ENCODE results near the gene ALOX12B. TPM values are rescaled to one million over a fixed set of nuclear protein-coding genes. Genes with fewer than 3 reads are reported as not detected.

ALOX12B gene
- total and polyA plus RNA-seq, 2 of the 13 experiments (the other 11 are each of a cell fraction or from before 2014, with no cell fraction given) = 0.13 TPM; not detected in 1

- TF ChIP-seq HMGXB4 (CRISPR knock-in tag; IDR thresholded peaks at IDR 0.05; ENCODE audit: borderline replicate concordance in 1 of 2, low read depth in 1 of 2) (0 out of 4 replicates have a peak, but pooled peaks of 1 of the 2 experiments have one; percentile 53), HBP1 (CRISPR knock-in tag; IDR thresholded peaks at IDR 0.05; ENCODE audit: low read depth) (peak; percentile 95), PAF1 (CRISPR knock-in tag; IDR thresholded peaks at IDR 0.05) (0 out of 2 replicates have a peak, but pooled peaks have one; percentile 15), ZNF280D (CRISPR knock-in tag; IDR thresholded peaks at IDR 0.05) (0 out of 2 replicates have a peak, but pooled peaks have one; percentile 5), SALL1 (CRISPR knock-in tag; IDR thresholded peaks at IDR 0.05) (no peak), ZNF281 (CRISPR knock-in tag; IDR thresholded peaks at IDR 0.05; ENCODE audit: borderline replicate concordance) (no peak), CENPT (CRISPR knock-in tag; IDR thresholded peaks at IDR 0.05; ENCODE audit: low read depth) (no peak), ZSCAN5A (CRISPR knock-in tag; IDR thresholded peaks at IDR 0.05; ENCODE audit: borderline replicate concordance) (no peak), KDM5B (CRISPR knock-in tag; IDR thresholded peaks at IDR 0.05; ENCODE audit: borderline replicate concordance) (0 out of 2 replicates have a peak, but pooled peaks have one; percentile 17), MLXIP (CRISPR knock-in tag; IDR thresholded peaks at IDR 0.05; ENCODE audit: borderline replicate concordance) (no peak), ZNF136 (CRISPR knock-in tag; IDR thresholded peaks at IDR 0.05; ENCODE audit: low read depth) (peak; percentile 64; the same call in 1 of the 2 replicates), POLR2A (IDR thresholded peaks at IDR 0.05; ENCODE audit: insufficient read depth in 1 of 2, low read depth in 2 of 2, low read length in 2 of 2) (peak in 1 of 2 experiments; percentile 52; a peak in 2 of 4 replicates), SOX13 (IDR thresholded peaks at IDR 0.05) (no peak), SOX13 (CRISPR knock-in tag; conservative IDR thresholded peaks at IDR 0.05 in 1 of 2, IDR thresholded peaks at IDR 0.05 in 1 of 2) (no peak)
These were observed 29.8 kb downstream of the ALOX12B start (continued) for GRCh38 chr17:8057691-8058114.

All from HepG2 (cell line).